Astrocyte (in vitro differentiated cells and primary cell): ENCODE data around the gene FILIP1L. TPM values are rescaled to one million over a fixed set of nuclear protein-coding genes. Genes with fewer than 3 reads are reported as not detected.

ENCODE experiments used
- DNase-seq: peaks from one replicate; pipeline ENCODE4 v3.0.0-alpha.2; 2010; ENCODE audit warnings: low read depth
- FAIRE-seq: peaks from 2 replicates; lab custom pipeline; 2011; peaks lifted over from hg19 to GRCh38; lab: Jason Lieb, UNC
- H2AFZ ChIP-seq: 2 replicates; pipeline ENCODE4 v1.6.0; 2012; ENCODE audit warnings: low read depth, low read length, inconsistent platforms
- H3K27ac ChIP-seq: 2 replicates; pipeline ENCODE4 v1.5.1; 2011; ENCODE audit warnings: low read depth, low read length, inconsistent platforms
- H3K27me3 ChIP-seq: 2 replicates; pipeline ENCODE4 v1.6.0; 2011; ENCODE audit warnings: low read length, inconsistent platforms; ENCODE audit not compliant: insufficient read depth
- H3K36me3 ChIP-seq: 2 replicates; pipeline ENCODE4 v1.5.1; 2011; ENCODE audit warnings: low read length, inconsistent platforms; ENCODE audit not compliant: insufficient read depth
- H3K4me1 ChIP-seq: 2 replicates; pipeline ENCODE4 v1.5.1; 2011; ENCODE audit warnings: low read length, inconsistent platforms; ENCODE audit not compliant: insufficient read depth
- H3K4me2 ChIP-seq: 2 replicates; pipeline ENCODE4 v1.6.0; 2012; ENCODE audit warnings: low read length, inconsistent platforms
- H3K4me3 ChIP-seq: 2 replicates; pipeline ENCODE4 v1.5.1; 2011; ENCODE audit warnings: low read depth, mild to moderate bottlenecking, low read length, inconsistent platforms; ENCODE audit not compliant: insufficient read depth
- H3K79me2 ChIP-seq: 2 replicates; pipeline ENCODE4 v1.6.0; 2012; ENCODE audit warnings: mild to moderate bottlenecking, low read length, inconsistent platforms; ENCODE audit not compliant: insufficient read depth
- H3K9ac ChIP-seq: 2 replicates; pipeline ENCODE4 v1.6.0; 2012; ENCODE audit warnings: mild to moderate bottlenecking, low read length, inconsistent platforms
- H3K9me3 ChIP-seq: 2 replicates; pipeline ENCODE4 v1.5.1; 2012; ENCODE audit warnings: low read depth, mild to moderate bottlenecking, low read length, inconsistent platforms; ENCODE audit not compliant: insufficient read depth
- H4K20me1 ChIP-seq: 2 replicates; pipeline ENCODE4 v1.6.0; 2012; ENCODE audit warnings: low read length, inconsistent platforms; ENCODE audit not compliant: insufficient read depth
- H3K27ac Mint-ChIP-seq: one replicate; pipeline ENCODE4 v1.8.0; 2021; ENCODE audit warnings: mild to moderate bottlenecking, mixed read lengths; ENCODE audit not compliant: unreplicated experiment
- H3K27me3 Mint-ChIP-seq: one replicate; pipeline ENCODE4 v1.8.0; 2021; ENCODE audit warnings: low read depth, mixed read lengths; ENCODE audit not compliant: unreplicated experiment
- H3K36me3 Mint-ChIP-seq: one replicate; pipeline ENCODE4 v1.8.0; 2021; ENCODE audit warnings: low read depth, mixed read lengths; ENCODE audit not compliant: unreplicated experiment
- H3K4me1 Mint-ChIP-seq: one replicate; pipeline ENCODE4 v1.8.0; 2021; ENCODE audit warnings: low read depth, mixed read lengths; ENCODE audit not compliant: unreplicated experiment
- H3K4me3 Mint-ChIP-seq: one replicate; pipeline ENCODE4 v1.8.0; 2021; ENCODE audit warnings: mild to moderate bottlenecking, moderate library complexity, mixed read lengths; ENCODE audit not compliant: unreplicated experiment
- H3K9me3 Mint-ChIP-seq: one replicate; pipeline ENCODE4 v1.8.0; 2021; ENCODE audit warnings: mild to moderate bottlenecking, mixed read lengths; ENCODE audit not compliant: unreplicated experiment
- EZH2 ChIP-seq: IDR thresholded peaks from 2 replicates; pipeline ENCODE4 v1.6.1; 2012; ENCODE audit warnings: mild to moderate bottlenecking, low read length, inconsistent platforms; ENCODE audit not compliant: insufficient read depth
- total RNA-seq: library from RNA; stranded (reverse); gene quantifications from 2 replicates; pipeline ENCODE4 v1.2.1, GENCODE V29; 2021
- TF ChIP-seq, protein P1 (sequence below): IDR thresholded peaks from 2 replicates; pipeline ENCODE4 v1.5.1; 2011; ENCODE audit warnings: low read depth, mild to moderate bottlenecking, inconsistent platforms, low read length, moderate library complexity; ENCODE audit not compliant: insufficient read depth

The FILIP1L gene
- total RNA-seq, 1 donor from 2014 or later = 209 TPM

DNA sequence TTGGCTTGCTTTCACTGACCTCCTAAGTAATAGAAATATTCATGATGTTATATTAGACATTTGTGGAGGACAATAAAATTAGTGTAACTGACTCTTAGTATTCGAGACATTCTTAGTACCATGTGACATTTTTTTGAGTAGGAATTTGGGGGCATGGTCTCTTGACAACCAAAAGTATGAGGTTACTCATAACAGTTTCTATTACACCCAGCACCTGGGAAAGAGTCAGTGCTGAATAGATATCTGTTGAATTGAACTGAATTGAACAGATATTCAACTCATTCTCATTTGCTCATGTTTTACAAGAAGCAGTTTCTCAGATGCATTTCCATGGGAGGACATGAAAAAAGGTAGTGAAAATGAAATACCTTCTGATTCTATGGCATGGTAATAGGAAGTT, 212.2 kb downstream of the FILIP1L start:
- Mint-ChIP-seq H3K4me3 (peak overlapping the region; percentile 1), H3K27me3 (no peaks in the 10 kb centered on the region), H3K27ac (peak overlapping the region; percentile 96), H3K9me3 (no peaks in the 10 kb centered on the region), H3K4me1 (peaks cover 40% of the 10 kb centered on the region), H3K36me3 (no peaks in the 10 kb centered on the region)
- FAIRE-seq (peak; percentile 79), DNase-seq (peak; percentile 75)
- Histone ChIP-seq H4K20me1 (no peaks in the 10 kb centered on the region), H3K27ac (peak overlapping the region; percentile 92), H3K9ac (peak overlapping the region; percentile 76), H3K4me2 (peak overlapping the region; percentile 78), H3K4me3 (no peak overlapping the region), H3K27me3 (no peaks in the 10 kb centered on the region), H2AFZ (no peak overlapping the region), H3K79me2 (no peaks in the 10 kb centered on the region), H3K36me3 (no peaks in the 10 kb centered on the region), H3K9me3 (no peaks in the 10 kb centered on the region), H3K4me1 (peaks cover 21% of the 10 kb centered on the region)
- TF ChIP-seq, protein P1, sequence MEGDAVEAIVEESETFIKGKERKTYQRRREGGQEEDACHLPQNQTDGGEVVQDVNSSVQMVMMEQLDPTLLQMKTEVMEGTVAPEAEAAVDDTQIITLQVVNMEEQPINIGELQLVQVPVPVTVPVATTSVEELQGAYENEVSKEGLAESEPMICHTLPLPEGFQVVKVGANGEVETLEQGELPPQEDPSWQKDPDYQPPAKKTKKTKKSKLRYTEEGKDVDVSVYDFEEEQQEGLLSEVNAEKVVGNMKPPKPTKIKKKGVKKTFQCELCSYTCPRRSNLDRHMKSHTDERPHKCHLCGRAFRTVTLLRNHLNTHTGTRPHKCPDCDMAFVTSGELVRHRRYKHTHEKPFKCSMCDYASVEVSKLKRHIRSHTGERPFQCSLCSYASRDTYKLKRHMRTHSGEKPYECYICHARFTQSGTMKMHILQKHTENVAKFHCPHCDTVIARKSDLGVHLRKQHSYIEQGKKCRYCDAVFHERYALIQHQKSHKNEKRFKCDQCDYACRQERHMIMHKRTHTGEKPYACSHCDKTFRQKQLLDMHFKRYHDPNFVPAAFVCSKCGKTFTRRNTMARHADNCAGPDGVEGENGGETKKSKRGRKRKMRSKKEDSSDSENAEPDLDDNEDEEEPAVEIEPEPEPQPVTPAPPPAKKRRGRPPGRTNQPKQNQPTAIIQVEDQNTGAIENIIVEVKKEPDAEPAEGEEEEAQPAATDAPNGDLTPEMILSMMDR = no peak
- no peak for TF ChIP-seq EZH2

DNA sequence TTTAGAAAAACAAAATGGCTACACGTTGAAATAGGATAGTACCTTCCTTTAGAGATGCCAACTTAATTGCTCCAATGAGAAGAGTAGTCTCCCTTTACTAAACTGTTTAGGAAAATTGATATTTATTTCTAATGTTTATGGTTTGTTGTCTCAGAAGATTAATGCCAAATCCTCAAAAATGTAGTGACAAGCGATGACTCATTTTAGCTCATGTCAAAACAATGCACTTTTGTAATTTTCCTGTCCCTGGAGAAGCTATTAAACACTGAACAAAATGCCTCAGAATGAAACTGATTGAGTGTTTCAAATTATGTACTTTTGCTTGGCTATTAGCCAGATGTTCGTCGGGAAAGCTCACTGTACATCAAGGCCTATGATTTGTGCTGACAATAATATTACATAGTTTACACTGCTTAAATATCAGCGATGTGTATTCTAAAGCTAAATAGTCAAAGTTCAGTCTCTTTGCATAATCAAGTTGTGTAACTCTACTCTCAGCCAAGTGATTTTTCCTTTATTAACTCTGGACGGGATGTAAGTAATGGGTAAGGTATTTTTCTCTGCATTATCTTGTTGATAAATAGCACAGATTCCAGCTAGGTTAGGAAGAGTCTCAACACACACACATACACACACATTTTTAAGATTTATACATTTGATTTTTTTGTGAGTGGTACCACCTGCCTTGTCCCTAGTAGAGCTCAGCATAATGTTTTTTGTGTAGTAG, 212.9 kb downstream of the FILIP1L start:
- H3K27ac ChIP-seq = peak overlapping the region; percentile 92
- Mint-ChIP-seq H3K27ac (peak overlapping the region; percentile 96), H3K36me3 (no peaks in the 10 kb centered on the region), H3K4me3 (no peak overlapping the region), H3K27me3 (no peaks in the 10 kb centered on the region), H3K4me1 (peaks cover 41% of the 10 kb centered on the region), H3K9me3 (no peaks in the 10 kb centered on the region)
- no peak overlapping the region for H2AFZ ChIP-seq
- peak; percentile 85 for DNase-seq
- no peaks in the 10 kb centered on the region for H3K79me2 ChIP-seq
- FAIRE-seq = peak; percentile 98
- H3K4me1 ChIP-seq = peaks cover 26% of the 10 kb centered on the region
- no peaks in the 10 kb centered on the region for H3K27me3 ChIP-seq
- H3K9ac ChIP-seq = peak overlapping the region; percentile 76
- H3K4me3 ChIP-seq = peak overlapping the region; percentile 26
- no peaks in the 10 kb centered on the region for H3K36me3 ChIP-seq
- H3K4me2 ChIP-seq = peak overlapping the region; percentile 78
- no peaks in the 10 kb centered on the region for H3K9me3 ChIP-seq
- TF ChIP-seq, protein P1 = no peak
- TF ChIP-seq EZH2 = no peak
- H4K20me1 ChIP-seq = no peaks in the 10 kb centered on the region

- H3K9me3 ChIP-seq = no peaks in the 10 kb centered on the region
- no peaks in the 10 kb centered on the region for H3K27me3 Mint-ChIP-seq
- H3K27ac ChIP-seq = peak overlapping the region; percentile 92
Measured at GRCh38 chr3:99900248-99900647, 214.1 kb downstream of the FILIP1L start.

More at GRCh38 chr3:99900248-99900647, 214.1 kb downstream of the FILIP1L start:
- DNase-seq (no peak), FAIRE-seq (no peak)
- H3K4me3 Mint-ChIP-seq = no peak overlapping the region
- Histone ChIP-seq H3K79me2 (no peaks in the 10 kb centered on the region), H3K4me2 (no peak overlapping the region), H2AFZ (no peak overlapping the region), H3K9ac (no peak overlapping the region), H3K4me3 (no peak overlapping the region), H4K20me1 (no peaks in the 10 kb centered on the region), H3K27me3 (no peaks in the 10 kb centered on the region), H3K36me3 (no peaks in the 10 kb centered on the region), H3K4me1 (peaks cover 36% of the 10 kb centered on the region)
- H3K36me3 Mint-ChIP-seq = no peaks in the 10 kb centered on the region
- no peak overlapping the region for H3K27ac Mint-ChIP-seq
- TF ChIP-seq, protein P1 = no peak
- TF ChIP-seq EZH2 = no peak
- peaks cover 52% of the 10 kb centered on the region for H3K4me1 Mint-ChIP-seq
- H3K9me3 Mint-ChIP-seq = no peaks in the 10 kb centered on the region
